K562 treated with DMSO at 1 percent for 12 hours (cell line): ENCODE results near the gene PRPSAP1. TPM values are rescaled to one million over a fixed set of nuclear protein-coding genes. Genes with fewer than 3 reads are reported as not detected.

ENCODE experiments used
- total RNA-seq: library from RNA; unstranded; fragments of 300-600 nt; gene quantifications from 2 replicates; pipeline ENCODE4 v1.2.3, GENCODE V29; 2022; ENCODE audit not compliant: insufficient read depth

Gene PRPSAP1
- total RNA-seq = 59.7 and 71.5 TPM in 2 replicates

GRCh38 chr17:76353599-76354316 lies at the start of gene PRPSAP1:
PRPSAP1 (minus strand) TSS chr17:76353916; CDS start chr17:76353703, 213 bp downstream.

DNA sequence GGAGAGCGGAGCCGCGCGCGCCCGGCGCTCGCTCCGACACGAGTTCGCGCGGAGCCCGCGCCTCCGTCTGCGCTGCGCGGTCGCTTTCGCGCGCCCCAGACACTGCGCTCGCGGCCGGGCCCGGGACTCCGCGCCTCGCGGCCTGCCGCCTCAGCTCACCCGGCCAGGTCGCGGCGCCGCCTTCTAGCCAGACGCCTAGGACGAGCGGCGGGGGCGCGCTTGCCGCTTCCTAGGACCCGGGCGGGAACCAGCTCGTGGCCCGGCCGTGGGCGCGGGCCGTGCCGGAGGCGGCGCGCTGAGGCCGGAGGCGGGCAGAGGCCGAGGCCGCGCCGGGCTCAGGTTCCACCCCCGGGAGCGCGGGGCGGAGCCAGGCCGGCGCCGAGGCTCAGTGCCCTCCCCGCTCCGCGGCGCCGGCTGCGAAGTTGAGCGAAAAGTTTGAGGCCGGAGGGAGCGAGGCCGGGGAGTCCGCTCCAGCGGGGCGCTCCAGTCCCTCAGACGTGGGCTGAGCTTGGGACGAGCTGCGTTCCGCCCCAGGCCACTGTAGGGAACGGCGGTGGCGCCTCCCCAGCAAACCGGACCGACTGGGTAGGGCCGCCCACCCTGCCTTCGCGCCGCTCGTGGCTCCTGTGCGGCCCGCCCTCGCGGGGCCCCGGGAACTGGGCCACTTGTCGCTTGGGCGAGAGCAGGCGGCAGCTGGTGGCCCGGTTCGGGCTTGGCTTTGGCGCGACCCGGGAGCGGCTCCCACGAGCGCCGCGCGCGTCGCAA lies 30.7 kb upstream of the PRPSAP1 start, which contains the start of gene SPHK1:
TSS of gene SPHK1 (plus strand) at position 388 of the 765 bp plus-strand sequence. CDS start 1,036 bp downstream, outside the sequence.

DNA sequence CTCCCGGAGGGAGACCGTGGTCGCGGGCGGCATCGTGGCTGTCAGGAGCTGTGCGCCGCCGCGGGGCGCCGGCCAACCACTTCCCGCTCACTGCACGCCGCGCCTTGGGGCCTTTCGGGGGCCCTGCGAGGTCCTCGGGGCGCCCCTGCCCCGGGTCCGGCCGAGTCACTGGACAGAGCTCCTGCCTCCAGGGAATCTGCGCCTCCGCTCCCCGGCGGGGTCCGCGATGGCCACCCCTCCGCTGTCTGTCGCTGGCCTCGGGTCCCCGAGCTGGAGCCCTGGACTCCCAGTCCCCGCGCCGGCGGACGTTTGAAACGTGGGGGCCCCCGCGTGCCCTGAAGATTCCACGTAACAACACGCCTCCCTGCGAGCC lies 45.8 kb downstream of the PRPSAP1 start, which contains the start of gene QRICH2:
TSS of gene QRICH2 (minus strand) at position 311 of the 373 bp plus-strand sequence. CDS start at position 33, 278 bp downstream.

GRCh38 chr17:76264755-76265623 lies 88.7 kb downstream of the PRPSAP1 start, which contains the start of gene UBALD2:
UBALD2 (plus strand) TSS chr17:76265348; CDS start chr17:76265506, 158 bp downstream.

Other genes with a start within 250 kb of the PRPSAP1 start
- 0.31 TPM in 1 of 2 replicates, not detected in the other for gene FOXJ1, start 212.7 kb downstream of the PRPSAP1 start, total RNA-seq
- gene RNF157, start 113.4 kb downstream of the PRPSAP1 start, total RNA-seq = 13.5 and 50.9 TPM in 2 replicates
- gene UBALD2, start 88.6 kb downstream of the PRPSAP1 start, total RNA-seq = 167 and 186 TPM in 2 replicates
- gene QRICH2, start 45.6 kb downstream of the PRPSAP1 start, total RNA-seq = 6.1 and 13.6 TPM in 2 replicates
- 41.7 and 47.1 TPM in 2 replicates for gene SPHK1, start 30.7 kb upstream of the PRPSAP1 start, total RNA-seq
- 19.3 and 36.3 TPM in 2 replicates for gene UBE2O, start 99.2 kb upstream of the PRPSAP1 start, total RNA-seq
- gene AANAT, start 113.7 kb upstream of the PRPSAP1 start, total RNA-seq = not detected in 2 replicates
- 0.65 and 0.97 TPM in 2 replicates for gene RHBDF2, start 147.5 kb upstream of the PRPSAP1 start, total RNA-seq
- gene CYGB, start 183.8 kb upstream of the PRPSAP1 start, total RNA-seq = 0.40 TPM in 1 of 2 replicates, not detected in the other
- gene PRCD, start 186.1 kb upstream of the PRPSAP1 start, total RNA-seq = not detected in 2 replicates
- not detected in 2 replicates for gene ST6GALNAC2, start 231.9 kb upstream of the PRPSAP1 start, total RNA-seq